ENCODE data around the gene POLR2E.
A peak's percentile ranks its signal among the peaks of the same experiment; 100 is the strongest.

Gene POLR2E

DNA sequence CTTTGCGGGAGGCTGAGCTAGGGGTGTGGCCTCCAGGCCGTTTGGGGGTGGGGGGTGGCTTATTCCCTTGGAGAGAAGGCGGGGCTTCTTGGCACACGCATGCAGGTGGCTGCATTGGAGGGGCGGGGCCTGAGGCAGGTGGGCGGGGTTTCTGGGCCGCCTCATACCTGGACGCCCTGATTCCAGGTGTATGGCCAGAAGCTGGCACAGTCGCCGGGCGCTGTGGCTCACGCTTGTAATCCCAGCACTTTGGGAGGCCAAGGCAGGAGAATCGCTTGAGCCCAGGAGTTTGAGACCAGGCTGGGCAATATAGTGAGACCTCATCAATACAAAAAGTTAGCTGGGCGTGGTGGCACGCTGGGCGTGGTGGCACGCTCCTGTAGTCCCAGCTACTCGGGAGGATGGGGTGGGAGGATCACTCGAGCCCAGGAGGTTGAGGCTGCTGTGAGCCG, 47.5 kb downstream of the POLR2E start:
- DNase-seq (ENCODE audit: low read depth, low spot score): no peak

GRCh38 chr19:1046836-1047695, 48.1 kb downstream of the POLR2E start:
- no peak for DNase-seq (ENCODE audit: low read depth, low spot score)

GRCh38 chr19:1046117-1046626, 49.0 kb downstream of the POLR2E start:
- no peak for DNase-seq (ENCODE audit: low read depth, low spot score)

GRCh38 chr19:1045247-1045603, 50.0 kb downstream of the POLR2E start:
- no peak for DNase-seq (ENCODE audit: low read depth, low spot score)

DNA sequence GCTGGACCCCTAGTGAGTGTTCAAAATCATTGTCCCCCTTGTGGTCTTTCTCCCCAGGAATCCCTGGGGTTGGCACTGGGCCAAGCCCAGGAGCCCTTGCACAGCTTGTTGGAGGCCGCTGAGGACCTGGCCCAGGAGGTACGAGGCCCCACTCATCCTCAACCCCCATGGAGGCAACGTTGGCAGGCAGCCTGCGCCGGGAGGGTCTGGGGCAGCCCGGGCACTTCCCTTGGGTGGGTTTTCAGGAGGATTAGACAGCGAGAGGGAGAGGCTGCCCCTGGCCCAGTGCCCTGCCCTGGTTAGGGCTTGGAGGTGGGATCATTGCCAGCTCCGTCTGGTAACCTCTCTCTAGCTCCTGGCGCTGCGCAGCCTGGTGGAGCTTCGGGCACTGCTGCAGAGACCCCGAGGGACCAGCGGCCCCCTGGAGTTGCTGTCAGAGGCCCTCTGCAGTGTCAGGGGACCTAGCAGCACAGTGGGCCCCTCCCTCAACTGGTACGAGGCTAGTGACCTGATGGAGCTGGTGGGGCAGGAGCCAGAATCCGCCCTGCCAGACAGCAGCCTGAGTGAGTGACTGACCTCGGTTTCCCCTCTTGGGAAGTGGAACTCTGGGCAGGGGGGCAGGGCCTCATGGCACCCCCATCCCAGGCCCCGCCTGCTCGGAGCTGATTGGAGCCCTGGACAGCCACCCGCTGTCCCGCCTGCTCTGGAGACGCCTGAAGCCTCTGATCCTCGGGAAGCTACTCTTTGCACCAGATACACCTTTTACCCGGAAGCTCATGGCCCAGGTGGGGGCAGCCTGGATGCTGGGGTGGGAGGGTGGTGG, 52.3 kb downstream of the POLR2E start:
- peak; percentile 60 for DNase-seq (ENCODE audit: low read depth, low spot score)

DNA sequence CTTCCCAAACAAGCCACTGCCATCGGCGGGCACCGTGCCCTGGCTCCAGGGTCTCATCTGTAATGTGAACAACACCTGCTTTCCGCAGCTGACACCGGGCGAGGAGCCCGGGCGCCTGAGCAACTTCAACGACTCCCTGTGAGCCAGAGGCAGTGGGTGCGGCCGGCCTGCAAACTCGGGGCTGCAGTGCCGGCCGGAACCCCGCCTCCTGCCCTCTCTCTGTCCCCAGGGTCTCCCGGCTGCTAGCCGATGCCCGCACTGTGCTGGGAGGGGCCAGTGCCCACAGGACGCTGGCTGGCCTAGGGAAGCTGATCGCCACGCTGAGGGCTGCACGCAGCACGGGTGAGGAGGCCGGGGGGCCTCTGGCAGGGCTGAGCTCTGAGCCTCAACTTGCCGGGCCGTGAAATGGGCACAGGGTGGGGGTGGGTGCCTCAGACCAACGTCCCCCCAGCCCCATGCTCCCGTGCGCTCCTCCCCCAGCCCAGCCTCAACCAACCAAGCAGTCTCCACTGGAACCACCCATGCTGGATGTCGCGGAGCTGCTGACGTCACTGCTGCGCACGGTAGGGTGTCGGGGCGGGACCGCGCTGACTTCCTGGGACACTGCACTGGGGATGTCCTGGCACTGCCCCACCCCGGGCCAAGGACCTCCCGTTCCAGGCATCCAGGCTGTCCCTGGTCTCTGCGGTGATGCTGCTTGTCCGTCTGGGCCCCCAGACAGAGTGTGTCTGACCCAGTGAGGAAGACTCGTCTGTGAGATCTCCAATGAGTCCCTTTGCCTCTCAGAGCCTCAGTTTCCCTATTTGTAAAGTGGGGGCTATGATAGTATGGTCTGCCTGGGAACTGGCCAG, 53.1 kb downstream of the POLR2E start:
- DNase-seq (ENCODE audit: low read depth, low spot score): no peak

- no peak for DNase-seq (ENCODE audit: low read depth, low spot score)
These were observed 53.8 kb downstream of the POLR2E start for GRCh38 chr19:1041272-1041834.

DNA sequence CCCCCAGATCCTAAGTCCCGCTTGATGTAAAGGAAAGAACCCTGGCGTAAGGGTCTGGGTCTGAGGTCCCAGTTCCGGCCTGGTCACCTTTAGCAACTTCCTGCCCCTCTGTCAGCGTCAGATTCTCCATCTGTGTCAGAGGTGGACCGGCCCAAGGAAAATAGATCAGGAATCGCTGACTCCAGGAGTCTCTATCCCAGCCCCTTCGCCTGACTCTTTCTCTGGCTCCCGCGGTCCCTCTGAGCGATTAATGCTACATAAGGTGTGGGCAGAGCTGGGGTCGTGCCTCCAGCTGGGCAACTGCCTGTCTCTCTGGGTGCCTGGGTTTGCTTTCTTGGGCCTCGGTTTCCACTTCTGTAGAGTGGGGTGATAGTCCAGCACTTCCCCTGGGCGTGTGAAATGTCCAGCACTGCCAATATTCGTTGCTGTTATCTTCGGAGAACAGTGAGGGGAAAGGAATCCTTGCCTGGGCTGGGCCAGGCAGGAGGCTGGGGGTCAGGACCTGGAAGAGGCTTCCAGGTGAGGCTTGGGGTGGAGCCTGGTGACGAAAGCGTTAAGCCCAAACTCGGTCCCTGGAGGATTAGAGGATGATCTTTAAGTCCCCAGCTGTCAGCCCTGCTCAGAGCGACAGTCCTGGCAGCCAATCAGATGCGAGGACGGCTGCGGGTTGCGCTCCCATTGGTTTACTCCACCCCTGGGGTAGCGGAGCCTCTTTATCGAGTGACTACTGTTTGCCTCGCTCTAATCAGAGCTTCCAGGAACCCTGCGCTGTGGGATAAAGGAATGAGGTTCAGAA, 54.5 kb downstream of the POLR2E start:
- peak; percentile 97 for DNase-seq (ENCODE audit: low read depth, low spot score)

DNA sequence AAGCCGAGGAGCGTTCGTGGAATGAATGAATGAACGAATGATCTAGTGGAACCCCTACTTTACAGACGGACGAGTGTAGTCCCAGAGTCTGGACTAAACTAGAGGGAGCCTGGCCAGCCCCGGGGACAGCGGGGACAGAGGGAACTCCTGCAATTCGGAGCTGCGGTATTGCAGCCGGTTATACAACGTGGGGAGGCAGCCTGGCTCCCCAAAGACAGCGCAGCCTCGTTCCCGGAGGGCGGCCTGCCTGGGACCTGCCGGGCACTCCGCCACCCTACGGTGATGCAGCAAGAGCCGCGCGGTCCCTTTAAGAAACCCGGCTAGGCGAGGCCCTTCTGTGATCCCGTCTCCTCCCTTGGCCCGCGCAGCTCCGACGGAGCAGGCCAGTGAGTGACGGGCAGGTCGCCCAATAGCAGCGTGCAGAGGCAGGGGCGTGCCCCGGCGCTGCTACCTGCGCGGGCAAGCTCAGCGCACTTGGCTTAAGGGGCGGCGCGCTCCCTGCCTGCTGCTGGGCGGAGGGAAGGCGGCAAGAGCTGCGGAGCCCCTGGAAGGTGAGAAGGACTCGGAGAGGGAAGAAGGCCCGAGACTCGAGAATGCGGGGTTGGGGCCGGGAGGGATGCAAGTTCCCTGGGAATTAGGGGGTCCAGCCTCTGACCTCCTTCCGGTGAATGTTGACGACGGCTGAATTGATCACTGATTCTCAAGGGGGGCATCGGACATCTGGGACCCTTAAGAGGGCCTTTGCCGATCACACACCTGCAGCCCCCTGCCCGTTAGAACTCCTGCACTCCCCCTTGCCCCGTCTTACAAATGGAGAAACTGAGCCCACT, 55.3 kb downstream of the POLR2E start, which contains the start of gene ABCA7:
ABCA7 (plus strand) TSS at position 462 of the 830 bp plus-strand sequence. CDS start 1,255 bp downstream, outside the sequence.
- DNase-seq (ENCODE audit: low read depth, low spot score): peak; percentile 99

DNA sequence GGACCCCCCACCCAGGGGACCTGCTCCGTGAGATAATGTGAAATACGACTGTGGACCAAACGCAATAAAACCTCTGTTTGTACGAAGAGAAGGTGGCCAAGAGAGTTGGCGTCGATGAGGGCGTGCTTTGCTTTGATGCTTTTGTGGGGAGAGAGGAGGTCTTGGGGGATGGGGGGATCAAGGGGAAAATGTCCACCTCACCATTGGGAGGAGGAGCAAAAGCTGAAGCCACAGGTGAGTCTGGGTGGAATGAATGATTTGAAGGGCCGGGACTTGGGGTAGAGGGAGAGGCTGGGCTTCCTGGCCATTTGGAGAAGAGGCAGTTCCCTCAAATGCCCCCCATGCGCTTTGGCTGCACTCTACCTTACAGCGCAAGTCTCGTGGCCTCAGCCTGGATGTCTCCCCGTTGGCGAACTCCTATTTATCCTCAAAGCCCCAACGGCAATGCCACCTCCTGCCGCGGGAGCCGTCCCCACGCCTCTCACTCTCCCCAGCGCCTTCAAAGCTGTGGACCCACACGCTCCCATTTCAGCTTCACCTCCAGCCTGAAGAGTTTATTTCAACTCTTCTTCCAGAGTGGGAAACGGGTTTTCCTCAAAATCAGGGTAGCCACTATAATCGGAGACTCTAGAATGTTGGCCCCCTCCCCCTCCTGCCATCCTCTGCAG, 56.1 kb downstream of the POLR2E start:
- DNase-seq (ENCODE audit: low read depth, low spot score): no peak

- DNase-seq (ENCODE audit: low read depth, low spot score): no peak
These were observed 57.5 kb downstream of the POLR2E start for GRCh38 chr19:1037621-1038064.
